Naive thymus-derived CD4-positive, alpha-beta T cell (primary cell): ENCODE results near the gene PPP1R13L. TPM values are rescaled to one million over a fixed set of nuclear protein-coding genes. Genes with fewer than 3 reads are reported as not detected.
A peak's percentile ranks its signal among the peaks of the same experiment; 100 is the strongest.
"Not testable (repeated sequence)": the region's sequence is repeated elsewhere in the genome, so short reads cannot be mapped to it uniquely, and the experiment has no call there.

Experiments
- ATAC-seq: fragments of 150-1000 bp; cut with Tn5 transposase; 2 replicates; pipeline ENCODE4 v1.10.0; 2021; ENCODE audit warnings: mild to moderate bottlenecking, moderate library complexity
- CTCF ChIA-PET: fragments of 350-600 bp; sonication (Branson Sonifier 250); formaldehyde crosslinking; loops from one replicate; lab custom pipeline; 2021; ENCODE audit warnings: antibody characterized with exemption; lab: Charles Lee
- POLR2A ChIA-PET: fragments of 350-600 bp; sonication (Branson Sonifier 250); formaldehyde crosslinking; loops from one replicate; lab custom pipeline; 2021; ENCODE audit warnings: antibody characterized with exemption, inconsistent platforms; lab: Charles Lee
- DNase-seq, 9 donors: peaks; one replicate each; pipeline versions ENCODE4 v3.0.0 to v3.0.0-alpha.2; 2020 to 2022; ENCODE audit warnings: mixed read lengths in 1 of 9
- H3K27ac ChIP-seq: one replicate; pipeline ENCODE4 v1.7.0; 2013; ENCODE audit warnings: mild to moderate bottlenecking, low read depth, low read length, moderate library complexity
- H3K27me3 ChIP-seq, 2 donors: one replicate each; pipeline ENCODE4 v1.7.0; 2013; ENCODE audit warnings: low read length in 2 of 2, mild to moderate bottlenecking in 2 of 2, moderate library complexity in 2 of 2; ENCODE audit not compliant: control insufficient read depth in 2 of 2, insufficient read depth in 2 of 2
- H3K36me3 ChIP-seq, 3 experiments: 1 replicate in 2 of 3; 2 replicates in 1 of 3; pipeline ENCODE4 v1.7.0; 2013; ENCODE audit warnings: low read length in 3 of 3, mild to moderate bottlenecking in 3 of 3, moderate library complexity in 1 of 3; ENCODE audit not compliant: insufficient read depth in 3 of 3, control insufficient read depth in 2 of 3
- H3K4me1 ChIP-seq, 2 donors: one replicate each; pipeline ENCODE4 v1.7.0; 2013; ENCODE audit warnings: low read length in 2 of 2, mild to moderate bottlenecking in 2 of 2, moderate library complexity in 1 of 2; ENCODE audit not compliant: control insufficient read depth in 2 of 2, insufficient read depth in 2 of 2
- H3K4me3 ChIP-seq: 2 replicates; pipeline ENCODE4 v1.7.0; 2013; ENCODE audit warnings: mild to moderate bottlenecking, low read length
- H3K9me3 ChIP-seq, 3 experiments: 1 replicate in 2 of 3; 2 replicates in 1 of 3; pipeline ENCODE4 v1.7.0; 2013; ENCODE audit warnings: low read length in 3 of 3; ENCODE audit not compliant: control insufficient read depth in 2 of 3
- H3K27ac Mint-ChIP-seq, 9 donors: one replicate each; pipeline ENCODE4 v1.8.0; 2020 to 2022; ENCODE audit warnings: mixed read lengths in 9 of 9, mild to moderate bottlenecking in 8 of 9, moderate library complexity in 5 of 9, inconsistent platforms in 2 of 9
- H3K27me3 Mint-ChIP-seq, 5 donors: one replicate each; pipeline ENCODE4 v1.8.0; 2021 to 2022; ENCODE audit warnings: mixed read lengths in 5 of 5, mild to moderate bottlenecking in 1 of 5
- H3K36me3 Mint-ChIP-seq, 5 donors: one replicate each; pipeline ENCODE4 v1.8.0; 2020 to 2022; ENCODE audit warnings: mixed read lengths in 5 of 5, mild to moderate bottlenecking in 3 of 5, inconsistent platforms in 1 of 5
- H3K4me1 Mint-ChIP-seq, 7 donors: one replicate each; pipeline ENCODE4 v1.8.0; 2020 to 2022; ENCODE audit warnings: mixed read lengths in 7 of 7, mild to moderate bottlenecking in 3 of 7, inconsistent platforms in 1 of 7
- H3K4me3 Mint-ChIP-seq, 10 donors: one replicate each; pipeline ENCODE4 v1.8.0; 2020 to 2022; ENCODE audit warnings: mild to moderate bottlenecking in 10 of 10, mixed read lengths in 10 of 10, moderate library complexity in 6 of 10, inconsistent platforms in 2 of 10
- H3K9me3 Mint-ChIP-seq, 11 donors: one replicate each; pipeline ENCODE4 v1.8.0; 2020 to 2022; ENCODE audit warnings: mixed read lengths in 11 of 11, mild to moderate bottlenecking in 4 of 11, inconsistent platforms in 1 of 11, moderate library complexity in 1 of 11
- intact Hi-C, 2 donors: fragments of 100-400 bp; cut with micrococcal nuclease; formaldehyde crosslinking; loops; one replicate each; pipeline ENCODE4 v1.15.1; 2023
- polyA plus RNA-seq, 2 donors: library from polyadenylated mRNA; unstranded; fragments of 300-500 nt; fragmentation: Illumina TruSeq; gene quantifications; one replicate each; pipeline ENCODE4 v1.2.3, GENCODE V29; 2021
- total RNA-seq, 6 experiments: library from RNA in 5 of 6; stranded (reverse) in 5 of 6; gene quantifications; 1 replicate in 5 of 6; 2 replicates in 1 of 6; pipeline ENCODE4 v1.2.3 and lab custom pipeline; 2021 to 2026

Gene PPP1R13L
- total and polyA plus RNA-seq, 7 experiments from 2014 or later, result 0.56 to 24.4 (median 3.2) TPM

GRCh38 chr19:45439569-45440258, 34.8 kb upstream of the PPP1R13L start:
- Mint-ChIP-seq H3K4me1 (peaks cover 26 to 35% (median 33%) of the 10 kb centered on the region in 7 donors), H3K4me3 (peak overlapping the region; percentile 68 to 83 (median 77)), H3K36me3 (no peaks in the 10 kb centered on the region), H3K9me3 (peaks cover 0 to 1% (median 0%) of the 10 kb centered on the region in 11 donors), H3K27me3 (peaks cover 0 to 5% (median 0%) of the 10 kb centered on the region in 5 donors), H3K27ac (peak overlapping the region in 4 of 9 donors; percentile 51 to 91 (median 74))
- POLR2A ChIA-PET, result interaction anchor here (0.6 to 2.8 kb wide), 12 partner anchors 10 to 204 kb away, joined by 3 to 64 read pairs (median 4); partner anchors contain the start of gene FOSB
- CTCF ChIA-PET, result interaction anchor here (0.6 to 8.3 kb wide), 27 partner anchors 8 to 1162 kb away, joined by 3 to 217 read pairs (median 4); partner anchors contain the start of gene FOSB
- intact Hi-C loops, result loop anchor here (1.0 to 5.0 kb wide), 9 partner anchors 11 to 253 kb away; partner anchors contain the start of genes FOSB (in 1 of the 2), QPCTL (in 1 of the 2), SNRPD2 (in 1 of the 2) and VASP (in 1 of the 2)
- H3K27me3 ChIP-seq, result no peaks in the 10 kb centered on the region
- H3K9me3 ChIP-seq, result no peaks in the 10 kb centered on the region
- peak overlapping the region; percentile 69 for H3K27ac ChIP-seq
- peak overlapping the region; percentile 57 for H3K4me3 ChIP-seq
- H3K36me3 ChIP-seq, result no peaks in the 10 kb centered on the region
- ATAC-seq (peak; percentile 72), DNase-seq (peak; percentile 75 to 95 (median 86))
- H3K4me1 ChIP-seq, result peaks cover 24% of the 10 kb centered on the region in 2 donors

GRCh38 chr19:45439190-45439568, 34.3 kb upstream of the PPP1R13L start:
- ChIA-PET CTCF (interaction anchor here (0.7 to 8.3 kb wide), 25 partner anchors 8 to 233 kb away, joined by 3 to 217 read pairs (median 4); partner anchors contain the start of gene FOSB), POLR2A (interaction anchor here (0.9 to 2.8 kb wide), 11 partner anchors 10 to 67 kb away, joined by 3 to 64 read pairs (median 5); partner anchors contain the start of gene FOSB)
- peak overlapping the region; percentile 69 for H3K27ac ChIP-seq
- DNase-seq (no peak), ATAC-seq (no peak)
- H3K4me3 Mint-ChIP-seq, result peak overlapping the region in 8 of 10 donors; percentile 38 to 82 (median 67)
- H3K4me1 ChIP-seq, result peaks cover 20 to 24% of the 10 kb centered on the region in 2 donors
- H3K27ac Mint-ChIP-seq, result no peak overlapping the region
- H3K4me1 Mint-ChIP-seq, result peaks cover 20 to 30% (median 28%) of the 10 kb centered on the region in 7 donors
- no peaks in the 10 kb centered on the region for H3K36me3 Mint-ChIP-seq
- intact Hi-C loops, result loop anchor here (1.0 to 2.0 kb wide), 8 partner anchors 11 to 206 kb away; partner anchors contain the start of genes FOSB (in 1 of the 2) and VASP (in 1 of the 2)
- no peaks in the 10 kb centered on the region for H3K27me3 ChIP-seq
- H3K4me3 ChIP-seq, result no peak overlapping the region
- peaks cover 0 to 5% (median 0%) of the 10 kb centered on the region in 5 donors for H3K27me3 Mint-ChIP-seq
- peaks cover 0 to 1% (median 0%) of the 10 kb centered on the region in 11 donors for H3K9me3 Mint-ChIP-seq
- no peaks in the 10 kb centered on the region for H3K36me3 ChIP-seq
- no peaks in the 10 kb centered on the region for H3K9me3 ChIP-seq

- Histone ChIP-seq H3K4me3 (no peak overlapping the region), H3K4me1 (peaks cover 8 to 12% of the 10 kb centered on the region in 2 donors), H3K36me3 (no peaks in the 10 kb centered on the region), H3K9me3 (no peaks in the 10 kb centered on the region), H3K27ac (no peak overlapping the region), H3K27me3 (no peaks in the 10 kb centered on the region)
- peak overlapping the region in 1 of 10 donors; percentile 5 for H3K4me3 Mint-ChIP-seq
- ChIA-PET POLR2A (interaction anchor here (0.5 to 1.9 kb wide), 2 partner anchors 41 to 67 kb away, joined by 5 to 6 read pairs; no protein-coding TSS in a partner anchor), CTCF (interaction anchor here (0.7 to 8.3 kb wide), 4 partner anchors 31 to 49 kb away, joined by 4 to 217 read pairs (median 22); partner anchors contain the start of gene FOSB)
- H3K9me3 Mint-ChIP-seq, result no peaks in the 10 kb centered on the region
- ATAC-seq (no peak), DNase-seq (no peak)
- H3K36me3 Mint-ChIP-seq, result no peaks in the 10 kb centered on the region
- peaks cover 0 to 3% (median 0%) of the 10 kb centered on the region in 5 donors for H3K27me3 Mint-ChIP-seq
- intact Hi-C loops, result no loop called here
- no peak overlapping the region for H3K27ac Mint-ChIP-seq
- peaks cover 12 to 16% (median 13%) of the 10 kb centered on the region in 7 donors for H3K4me1 Mint-ChIP-seq
Measured at GRCh38 chr19:45437328-45437727, 32.5 kb upstream of the PPP1R13L start.

- H3K27ac Mint-ChIP-seq, H3K4me3 ChIP-seq, H3K27ac ChIP-seq, H3K4me1 Mint-ChIP-seq, H3K9me3 Mint-ChIP-seq, H3K27me3 ChIP-seq, H3K4me1 ChIP-seq, ATAC-seq, intact Hi-C loops, H3K9me3 ChIP-seq, H3K4me3 Mint-ChIP-seq, H3K36me3 ChIP-seq, H3K36me3 Mint-ChIP-seq, DNase-seq: not testable (repeated sequence)
- CTCF ChIA-PET, result interaction anchor here (2.2 kb wide), 1 partner anchor 46 kb away, joined by 7 read pairs; no protein-coding TSS in a partner anchor
- POLR2A ChIA-PET, result interaction anchor here (0.7 kb wide), 1 partner anchor 69 kb away, joined by 4 read pairs; no protein-coding TSS in a partner anchor
- H3K27me3 Mint-ChIP-seq, result peaks cover 0 to 27% (median 3%) of the 10 kb centered on the region in 5 donors
Measured at GRCh38 chr19:45432543-45432942, 27.7 kb upstream of the PPP1R13L start.

- intact Hi-C loops, DNase-seq, H3K4me3 ChIP-seq, H3K27ac Mint-ChIP-seq, H3K36me3 ChIP-seq, H3K27me3 ChIP-seq, H3K9me3 ChIP-seq, H3K36me3 Mint-ChIP-seq, H3K27ac ChIP-seq, H3K9me3 Mint-ChIP-seq, H3K4me1 ChIP-seq: not testable (repeated sequence)
- POLR2A ChIA-PET, result interaction anchor here (1.0 to 1.2 kb wide), 2 partner anchors 49 to 69 kb away, joined by 3 to 5 read pairs; no protein-coding TSS in a partner anchor
- Mint-ChIP-seq H3K27me3 (peaks cover 0 to 28% (median 3%) of the 10 kb centered on the region in 5 donors), H3K4me3 (peak overlapping the region in 1 of 10 donors; percentile 39), H3K4me1 (peaks cover 0 to 14% (median 7%) of the 10 kb centered on the region in 7 donors)
- CTCF ChIA-PET, result interaction anchor here (0.7 to 2.2 kb wide), 2 partner anchors 8 to 48 kb away, joined by 3 to 7 read pairs; no protein-coding TSS in a partner anchor
- ATAC-seq, result peak; percentile 40
Measured at GRCh38 chr19:45431008-45431407, 26.1 kb upstream of the PPP1R13L start.

GRCh38 chr19:45429896-45430295, 25.0 kb upstream of the PPP1R13L start:
- H3K4me1 Mint-ChIP-seq, result peaks cover 0 to 14% (median 9%) of the 10 kb centered on the region in 7 donors
- H3K4me3 Mint-ChIP-seq, result peak overlapping the region in 1 of 10 donors; percentile 50
- H3K4me3 ChIP-seq, ATAC-seq, H3K9me3 ChIP-seq, H3K27ac ChIP-seq, H3K36me3 ChIP-seq, H3K4me1 ChIP-seq, H3K36me3 Mint-ChIP-seq, H3K27me3 ChIP-seq, DNase-seq, intact Hi-C loops, H3K9me3 Mint-ChIP-seq, H3K27ac Mint-ChIP-seq: not testable (repeated sequence)
- CTCF ChIA-PET, result interaction anchor here (0.6 kb wide), 1 partner anchor 51 kb away, joined by 3 read pairs; no protein-coding TSS in a partner anchor
- POLR2A ChIA-PET, result interaction anchor here (1.0 kb wide), 1 partner anchor 51 kb away, joined by 3 read pairs; no protein-coding TSS in a partner anchor
- peaks cover 0 to 26% (median 3%) of the 10 kb centered on the region in 5 donors for H3K27me3 Mint-ChIP-seq
